ENCODE measurements around the gene ZNF215. TPM values are rescaled to one million over a fixed set of nuclear protein-coding genes. Genes with fewer than 3 reads are reported as not detected.

The ZNF215 gene
- total RNA-seq (2014; rRNA removed), result 4.5 and 5.4 TPM in 2 replicates
- percentile 49 among the genes with signal in this experiment for Bru-seq, nascent RNA
- percentile 48 among the genes with signal in this experiment for BruChase-seq, experiment 1, labeled RNA remaining after a 6-hour chase
- percentile 48 among the genes with signal in this experiment for BruChase-seq, experiment 2, labeled RNA remaining after a 2-hour chase
- long read RNA-seq, partial matches to known transcripts, result 1 of 8 reads
- long read RNA-seq, other reads (novel, unspliced or antisense), result 4 of 8 reads

GRCh38 chr11:6926208-6927029 is at the start of gene ZNF215:
Gene ZNF215 (plus strand): TSS chr11:6926426. CDS start chr11:6932273, 5,847 bp downstream.
- H3K9ac ChIP-seq (ENCODE audit: low read length), result peak within 1 kb of the TSS; percentile 79
- H3K9me3 ChIP-seq (ENCODE audit: low read length), result no peaks in the 10 kb centered on the region
- ATAC-seq, result peak; percentile 82
- ChIA-PET CTCF (interaction anchor here (0.8 kb wide), 1 partner anchor 70 kb away, joined by 4 read pairs; no protein-coding TSS in a partner anchor), POLR2A (ENCODE audit: unreplicated experiment) (interaction anchor here (0.6 kb wide), 1 partner anchor 99 kb away, joined by 4 read pairs; no protein-coding TSS in a partner anchor)
- TF ChIP-seq EZH2 (IDR thresholded peaks at IDR 0.05; ENCODE audit: low read length, unreplicated experiment) (no peak), EZH2phosphoT487 (IDR thresholded peaks at IDR 0.05; ENCODE audit: borderline replicate concordance, low read length) (no peak)
- TF ChIP-seq, protein P1, sequence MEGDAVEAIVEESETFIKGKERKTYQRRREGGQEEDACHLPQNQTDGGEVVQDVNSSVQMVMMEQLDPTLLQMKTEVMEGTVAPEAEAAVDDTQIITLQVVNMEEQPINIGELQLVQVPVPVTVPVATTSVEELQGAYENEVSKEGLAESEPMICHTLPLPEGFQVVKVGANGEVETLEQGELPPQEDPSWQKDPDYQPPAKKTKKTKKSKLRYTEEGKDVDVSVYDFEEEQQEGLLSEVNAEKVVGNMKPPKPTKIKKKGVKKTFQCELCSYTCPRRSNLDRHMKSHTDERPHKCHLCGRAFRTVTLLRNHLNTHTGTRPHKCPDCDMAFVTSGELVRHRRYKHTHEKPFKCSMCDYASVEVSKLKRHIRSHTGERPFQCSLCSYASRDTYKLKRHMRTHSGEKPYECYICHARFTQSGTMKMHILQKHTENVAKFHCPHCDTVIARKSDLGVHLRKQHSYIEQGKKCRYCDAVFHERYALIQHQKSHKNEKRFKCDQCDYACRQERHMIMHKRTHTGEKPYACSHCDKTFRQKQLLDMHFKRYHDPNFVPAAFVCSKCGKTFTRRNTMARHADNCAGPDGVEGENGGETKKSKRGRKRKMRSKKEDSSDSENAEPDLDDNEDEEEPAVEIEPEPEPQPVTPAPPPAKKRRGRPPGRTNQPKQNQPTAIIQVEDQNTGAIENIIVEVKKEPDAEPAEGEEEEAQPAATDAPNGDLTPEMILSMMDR (conservative IDR thresholded peaks at IDR 0.05; ENCODE audit: low read depth, low read length), result no peak
- H3K4me3 ChIP-seq (ENCODE audit: low read length), result peak within 1 kb of the TSS; percentile 80
- TSS peak; percentile 65 for BruUV-seq (replicated peaks)
- peaks cover 13% of the 10 kb centered on the region; the same call in 1 of the 2 replicates for H3K4me1 ChIP-seq (ENCODE audit: insufficient read depth, low read length)
- no peaks in the 10 kb centered on the region for H3F3A ChIP-seq (ENCODE audit: low read length, unreplicated experiment)
- H4K20me1 ChIP-seq (ENCODE audit: low read length), result no peaks in the 10 kb centered on the region
- H3K27me3 ChIP-seq (ENCODE audit: low read length), result no peaks in the 10 kb centered on the region
- peak within 1 kb of the TSS; percentile 76 for H3K4me2 ChIP-seq (ENCODE audit: low read length)
- H3K27ac ChIP-seq (ENCODE audit: low read length), result peak within 1 kb of the TSS; percentile 34
- no peaks in the 10 kb centered on the region for H3K9me2 ChIP-seq (replicated peaks; ENCODE audit: low read length)
- DNase-seq, result peak; percentile 80
- H3K79me2 ChIP-seq (ENCODE audit: low read length), result peaks cover 27% of the 10 kb centered on the region
- H2AFZ ChIP-seq (ENCODE audit: low read length), result peak within 1 kb of the TSS; percentile 95
- no peaks in the 10 kb centered on the region for H3K36me3 ChIP-seq (ENCODE audit: low read depth, low read length)
- intact Hi-C loops (cut with micrococcal nuclease), result loop anchor here (5.0 kb wide), 1 partner anchor 66 kb away; no protein-coding TSS in a partner anchor

DNA sequence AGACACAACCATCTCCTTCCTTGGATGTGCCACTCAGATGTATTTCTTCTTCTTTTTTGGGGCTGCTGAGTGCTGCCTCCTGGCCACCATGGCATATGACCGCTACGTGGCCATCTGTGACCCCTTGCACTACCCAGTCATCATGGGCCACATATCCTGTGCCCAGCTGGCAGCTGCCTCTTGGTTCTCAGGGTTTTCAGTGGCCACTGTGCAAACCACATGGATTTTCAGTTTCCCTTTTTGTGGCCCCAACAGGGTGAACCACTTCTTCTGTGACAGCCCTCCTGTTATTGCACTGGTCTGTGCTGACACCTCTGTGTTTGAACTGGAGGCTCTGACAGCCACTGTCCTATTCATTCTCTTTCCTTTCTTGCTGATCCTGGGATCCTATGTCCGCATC is 49.3 kb upstream of the ZNF215 start:
- Histone ChIP-seq H3K27ac (ENCODE audit: low read length) (no peak overlapping the region), H3K9ac (ENCODE audit: low read length) (no peak overlapping the region), H3F3A (ENCODE audit: low read length, unreplicated experiment) (no peaks in the 10 kb centered on the region), H3K4me3 (ENCODE audit: low read length) (no peak overlapping the region), H3K9me3 (ENCODE audit: low read length) (no peaks in the 10 kb centered on the region), H3K79me2 (ENCODE audit: low read length) (no peaks in the 10 kb centered on the region), H3K4me2 (ENCODE audit: low read length) (no peak overlapping the region), H3K9me2 (replicated peaks; ENCODE audit: low read length) (no peaks in the 10 kb centered on the region), H3K36me3 (ENCODE audit: low read depth, low read length) (no peaks in the 10 kb centered on the region), H4K20me1 (ENCODE audit: low read length) (no peaks in the 10 kb centered on the region), H3K27me3 (ENCODE audit: low read length) (peaks cover 10% of the 10 kb centered on the region; the same call in 1 of the 2 replicates), H2AFZ (ENCODE audit: low read length) (no peak overlapping the region), H3K4me1 (ENCODE audit: insufficient read depth, low read length) (no peaks in the 10 kb centered on the region)
- no peak for TF ChIP-seq EZH2phosphoT487 (IDR thresholded peaks at IDR 0.05; ENCODE audit: borderline replicate concordance, low read length)
- TF ChIP-seq, protein P1 (conservative IDR thresholded peaks at IDR 0.05; ENCODE audit: low read depth, low read length), result no peak
- TF ChIP-seq EZH2 (IDR thresholded peaks at IDR 0.05; ENCODE audit: low read length, unreplicated experiment), result no peak
- intact Hi-C loops (cut with micrococcal nuclease), result no loop called here
- DNase-seq (no peak), ATAC-seq (no peak)
- CTCF ChIA-PET, result no interaction called here
- POLR2A ChIA-PET (ENCODE audit: unreplicated experiment), result no interaction called here
- BruUV-seq (replicated peaks), result no TSS peak

All from PC-3 (cell line).